ENCODE measurements around the gene DHH.

GRCh38 chr12:49055092-49055491 lies 39.5 kb downstream of the DHH start:
- no peak for TF ChIP-seq REST (IDR thresholded peaks at IDR 0.05; ENCODE audit: insufficient read depth in 1 of 2, low read depth in 2 of 2, low read length in 2 of 2)
- TF ChIP-seq POLR2AphosphoS5 (IDR thresholded peaks at IDR 0.05; ENCODE audit: low read depth, low read length): no peak
- no peak for TF ChIP-seq SIN3A (IDR thresholded peaks at IDR 0.05; ENCODE audit: borderline replicate concordance, insufficient read depth, low read length)
- TF ChIP-seq FOXP2 (optimal IDR thresholded peaks at IDR 0.05; ENCODE audit: borderline replicate concordance, extremely low read depth, extremely low read length, insufficient read depth): no peak
- no peak for TF ChIP-seq TAF1 (IDR thresholded peaks at IDR 0.05; ENCODE audit: borderline replicate concordance, insufficient read depth, low read length)

Measured in PFSK-1 (cell line).